ENCODE results near the gene CTSZ.

GRCh38 chr20:59051666-59052185 lies 44.7 kb upstream of the CTSZ start:
- no peak for TF ChIP-seq CTCF (IDR thresholded peaks at IDR 0.05)
- no peak for TF ChIP-seq EP300 (IDR thresholded peaks at IDR 0.05)
- no peak for TF ChIP-seq NR3C1 (IDR thresholded peaks at IDR 0.05)
- no peak for TF ChIP-seq RFX5 (IDR thresholded peaks at IDR 0.05)
- TF ChIP-seq RAD21 (conservative IDR thresholded peaks at IDR 0.05 in 1 of 2, IDR thresholded peaks at IDR 0.05 in 1 of 2) = no peak
- TF ChIP-seq POLR2AphosphoS2 (conservative IDR thresholded peaks at IDR 0.05; ENCODE audit: low read length) = no peak
- no peak for TF ChIP-seq POLR2A (IDR thresholded peaks at IDR 0.05; ENCODE audit: low read length)
- no peak for TF ChIP-seq REST (IDR thresholded peaks at IDR 0.05)
